Activated CD8-positive, alpha-beta memory T cell treated with anti-CD3 and anti-CD28 coated beads for 48 hours (primary cell): ENCODE results near the gene SH3RF3.
A peak's percentile ranks its signal among the peaks of the same experiment; 100 is the strongest.

Experiments used
- DNase-seq, 3 experiments: peaks; one replicate each; pipeline ENCODE4 v3.0.0-alpha.2; 2020; ENCODE audit warnings: low read depth in 2 of 3, low spot score in 2 of 3

Gene SH3RF3

DNA sequence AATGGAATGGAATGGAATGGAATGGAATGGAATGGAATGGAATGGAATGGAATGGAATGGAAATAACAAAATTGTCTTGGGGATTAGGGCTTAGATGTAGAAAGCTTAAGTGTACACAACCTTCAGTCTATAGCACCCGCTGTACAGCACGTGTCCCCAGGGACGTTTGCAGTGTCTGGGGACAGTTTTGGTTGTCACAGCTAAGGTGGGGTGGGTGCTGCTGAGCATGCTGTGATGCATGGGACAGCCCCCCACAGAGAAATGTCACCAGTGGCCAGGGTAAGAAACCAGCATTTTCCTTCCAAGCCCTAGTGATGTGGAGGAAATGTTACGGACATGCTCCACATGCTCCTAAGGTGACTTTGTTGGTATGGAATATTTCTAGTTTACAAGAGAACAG, 70.8 kb downstream of the SH3RF3 start:
- DNase-seq = no peak

DNA sequence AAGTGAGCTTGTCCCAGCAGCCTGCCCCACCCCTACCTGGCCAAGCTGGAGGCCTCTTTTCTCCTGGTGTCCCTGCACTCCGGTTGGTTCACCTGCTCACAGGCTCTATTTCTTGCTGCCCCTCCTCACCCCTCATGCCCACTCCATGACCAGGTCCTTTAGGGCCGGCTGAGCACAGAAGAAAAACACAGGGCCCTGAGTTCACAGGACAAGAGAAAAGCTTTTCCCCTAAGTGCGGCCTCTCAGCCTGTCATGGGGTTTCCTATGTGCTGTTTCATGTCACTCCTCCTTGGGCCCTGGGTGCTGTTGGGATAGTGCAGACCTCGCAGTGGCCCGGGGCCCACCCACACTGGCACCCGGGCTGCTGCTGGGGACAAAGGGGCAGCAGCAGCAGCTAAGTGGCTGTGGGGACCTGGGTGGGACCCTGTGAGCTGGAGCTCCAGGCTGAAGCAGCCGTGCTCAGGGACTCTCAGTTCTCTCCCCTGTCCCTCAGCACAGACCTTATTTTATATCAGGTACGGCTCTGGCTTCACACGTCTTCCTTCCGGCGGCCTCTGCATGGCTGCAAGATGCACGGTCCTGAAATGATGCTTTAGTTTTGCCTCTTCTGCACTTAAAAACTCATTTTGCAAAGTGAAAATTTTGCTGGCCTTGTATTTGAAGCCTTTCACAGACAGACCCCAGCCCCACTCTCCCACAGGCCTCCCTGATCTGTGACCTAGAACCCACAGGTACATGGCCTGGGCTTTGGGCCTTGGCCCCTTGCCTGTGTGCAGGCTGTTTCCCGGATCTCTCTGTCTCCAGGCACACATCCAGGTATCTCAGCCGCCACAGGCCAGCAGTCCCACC, 71.8 kb downstream of the SH3RF3 start:
- DNase-seq = no peak

DNA sequence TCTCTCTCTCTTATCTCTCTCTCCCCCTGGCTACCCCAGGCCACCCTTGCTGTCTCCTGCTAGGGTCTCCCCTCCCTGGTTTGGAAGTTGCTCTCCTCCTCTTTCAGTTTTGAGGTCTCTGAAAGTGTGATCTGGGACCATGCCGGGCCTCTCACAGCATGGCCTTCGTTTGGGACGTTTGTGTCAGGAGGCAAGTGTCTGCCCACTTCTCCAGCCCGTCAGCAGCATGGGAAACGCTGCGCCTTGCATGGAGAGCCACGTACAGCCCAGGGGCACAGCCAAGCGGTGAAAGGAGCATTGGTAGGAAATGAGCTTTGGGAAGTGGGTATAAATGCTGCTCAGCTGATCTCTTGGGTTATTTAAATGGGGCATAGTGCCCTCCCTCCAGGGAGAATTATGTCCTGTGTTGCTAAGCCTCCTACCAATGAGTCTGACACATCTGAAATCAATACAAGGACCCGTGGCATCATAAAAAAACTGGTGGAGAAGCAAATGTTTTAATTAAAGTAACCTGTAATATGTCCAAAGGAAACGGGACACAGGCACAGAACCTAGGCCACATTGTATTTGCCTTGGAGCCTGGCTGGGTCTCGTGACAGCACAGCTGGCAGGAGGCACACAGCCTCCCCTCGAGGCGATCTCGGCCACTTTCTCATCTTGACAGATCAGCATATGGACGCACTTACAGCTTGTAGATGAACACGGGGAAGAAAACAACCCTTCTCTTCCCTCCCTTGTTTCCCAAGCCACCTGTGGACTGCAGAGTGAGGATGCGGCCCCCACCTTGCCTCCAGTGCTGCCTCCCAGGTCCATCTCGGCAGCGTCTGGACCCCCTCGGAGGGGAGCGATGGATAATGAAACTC, 72.7 kb downstream of the SH3RF3 start:
- DNase-seq = no peak

DNA sequence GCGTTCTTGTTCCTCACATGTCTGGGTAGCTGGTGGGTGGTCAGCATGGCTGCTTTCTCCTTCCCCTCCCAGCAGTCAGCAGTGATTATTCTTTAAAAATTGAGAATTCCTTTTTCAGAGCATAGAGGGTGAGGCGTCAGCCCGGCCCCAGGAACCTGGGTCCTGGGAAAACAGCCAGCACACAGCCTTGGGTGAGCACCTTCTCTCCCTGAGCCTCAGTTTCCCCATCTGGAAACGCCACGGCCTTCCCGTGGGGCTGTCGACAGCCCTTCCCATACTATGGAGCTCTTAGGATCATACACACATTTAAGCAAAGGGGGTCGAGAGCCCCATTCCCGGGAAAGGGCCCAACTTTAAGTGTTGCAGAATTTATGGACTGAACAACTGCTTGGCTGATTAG, 73.5 kb downstream of the SH3RF3 start:
- DNase-seq = no peak

DNA sequence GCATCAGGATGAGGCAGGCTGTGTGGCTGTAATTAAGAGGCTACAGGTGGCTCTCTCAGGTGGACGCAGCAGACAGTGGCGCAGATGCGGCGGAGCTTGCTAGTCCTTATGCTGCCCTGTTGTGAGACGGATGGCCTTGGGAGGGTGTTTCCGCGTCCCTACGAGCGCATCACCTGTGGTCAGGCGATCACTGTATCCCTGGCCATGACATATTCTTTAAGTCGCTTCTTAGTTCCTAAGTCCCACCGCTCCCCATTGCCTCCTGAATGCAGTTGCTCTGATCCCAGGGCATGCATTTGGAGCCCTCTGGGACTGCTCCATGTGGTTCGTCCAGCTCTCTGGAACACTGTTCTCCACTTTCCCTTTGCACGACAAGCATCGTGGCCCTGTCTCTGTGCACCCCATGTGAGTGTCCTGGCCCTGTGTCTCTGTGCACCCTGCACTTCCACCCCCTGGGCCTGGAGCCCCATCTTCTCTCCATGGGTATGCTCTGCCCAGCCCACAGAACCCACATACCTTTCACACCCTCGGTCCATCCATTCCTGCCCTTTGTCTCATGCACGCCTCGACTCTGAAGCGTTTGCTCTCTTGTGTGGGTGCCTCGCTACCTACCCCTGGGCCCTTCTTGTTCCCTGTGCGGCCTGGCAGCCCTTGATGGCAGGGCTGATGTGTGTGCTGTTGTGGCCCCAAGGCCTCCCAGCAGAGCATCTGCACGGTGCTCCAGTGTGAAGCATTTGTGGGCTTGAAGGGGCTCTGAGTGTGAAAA, 74.4 kb downstream of the SH3RF3 start:
- DNase-seq = no peak

DNA sequence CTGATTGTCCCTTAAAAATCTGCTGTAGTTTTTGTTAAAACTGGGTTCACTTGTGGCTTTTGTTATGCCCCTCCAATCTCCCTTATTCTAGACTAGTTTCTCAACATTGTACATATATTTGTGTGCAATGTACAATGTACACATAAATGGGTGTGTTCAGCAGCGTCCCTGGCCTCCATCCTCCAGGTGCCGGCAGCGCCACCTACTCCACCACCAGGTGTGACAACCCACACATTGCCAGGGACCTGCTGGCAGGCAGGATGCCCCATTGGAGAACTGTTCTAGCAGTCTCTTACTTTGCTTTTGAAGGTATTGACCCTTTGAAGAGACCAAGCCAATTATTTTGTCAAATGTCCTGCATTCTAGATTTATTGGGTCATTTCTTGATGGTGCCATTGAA, 75.4 kb downstream of the SH3RF3 start:
- DNase-seq = no peak

DNA sequence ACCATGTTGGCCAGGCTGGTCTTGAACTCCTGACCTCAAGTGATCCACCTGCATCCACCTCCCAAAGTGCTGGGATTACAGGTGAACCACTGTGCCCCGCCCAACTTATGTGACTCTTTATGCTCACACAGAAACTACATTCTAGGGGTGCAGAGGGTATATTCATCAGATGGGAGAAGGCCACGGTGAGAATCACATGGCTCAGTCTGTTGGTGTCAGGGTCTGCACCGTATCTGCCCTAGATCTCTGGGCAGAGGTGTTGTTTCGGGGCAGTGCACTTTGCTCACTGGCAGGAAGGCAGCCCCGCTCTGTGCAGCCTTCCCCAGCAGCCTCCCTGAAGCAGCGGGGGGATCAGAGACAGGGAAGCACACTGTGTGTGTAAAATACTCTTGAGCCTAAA, 76.4 kb downstream of the SH3RF3 start:
- no peak for DNase-seq

DNA sequence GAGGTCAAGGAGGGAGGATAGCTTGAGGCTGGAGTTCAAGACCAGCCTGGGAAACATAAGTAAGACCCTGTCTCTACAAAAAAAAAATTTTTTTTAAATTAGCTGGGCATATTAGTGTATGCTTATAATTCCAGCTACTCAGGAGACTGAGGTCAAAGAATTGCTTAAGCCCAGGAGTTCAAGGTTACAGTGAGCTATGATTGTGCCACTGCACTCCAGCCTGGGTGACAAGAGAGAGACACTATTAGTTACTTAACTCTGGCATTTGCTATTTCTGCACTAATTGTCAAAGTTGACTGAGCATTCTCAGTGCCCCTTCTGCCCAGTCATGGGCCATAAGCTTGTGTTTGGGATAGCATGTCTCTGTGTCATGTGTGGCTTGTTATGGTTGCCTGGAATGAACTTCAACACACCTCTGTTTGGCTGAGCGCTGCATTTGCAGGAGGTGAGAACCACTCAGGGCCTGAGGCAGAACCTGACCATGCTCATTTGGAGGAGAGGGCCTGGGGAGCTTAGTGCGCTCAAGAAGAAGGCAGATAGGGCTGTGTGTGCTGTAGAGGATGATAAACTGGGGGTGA, 77.7 kb downstream of the SH3RF3 start:
- DNase-seq = no peak

DNA sequence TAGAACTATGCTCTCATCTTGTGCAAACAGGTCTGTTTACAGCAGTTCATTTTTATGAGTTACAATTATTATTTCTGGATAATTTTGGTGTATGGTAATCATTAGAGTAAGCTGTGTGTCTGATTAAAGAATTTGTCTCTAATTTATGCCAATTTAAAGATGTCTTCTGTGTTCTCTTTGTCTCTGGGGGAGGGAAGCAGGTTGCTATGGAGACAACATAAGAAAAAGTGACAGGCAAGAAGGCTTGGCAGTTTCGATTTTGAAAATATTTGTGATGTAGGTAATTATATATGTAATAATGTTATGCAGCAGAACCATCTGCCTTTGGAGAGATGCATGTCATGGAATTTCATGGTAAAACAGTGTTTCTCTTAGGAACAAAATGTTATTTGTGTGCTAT, 78.2 kb downstream of the SH3RF3 start:
- no peak for DNase-seq

DNA sequence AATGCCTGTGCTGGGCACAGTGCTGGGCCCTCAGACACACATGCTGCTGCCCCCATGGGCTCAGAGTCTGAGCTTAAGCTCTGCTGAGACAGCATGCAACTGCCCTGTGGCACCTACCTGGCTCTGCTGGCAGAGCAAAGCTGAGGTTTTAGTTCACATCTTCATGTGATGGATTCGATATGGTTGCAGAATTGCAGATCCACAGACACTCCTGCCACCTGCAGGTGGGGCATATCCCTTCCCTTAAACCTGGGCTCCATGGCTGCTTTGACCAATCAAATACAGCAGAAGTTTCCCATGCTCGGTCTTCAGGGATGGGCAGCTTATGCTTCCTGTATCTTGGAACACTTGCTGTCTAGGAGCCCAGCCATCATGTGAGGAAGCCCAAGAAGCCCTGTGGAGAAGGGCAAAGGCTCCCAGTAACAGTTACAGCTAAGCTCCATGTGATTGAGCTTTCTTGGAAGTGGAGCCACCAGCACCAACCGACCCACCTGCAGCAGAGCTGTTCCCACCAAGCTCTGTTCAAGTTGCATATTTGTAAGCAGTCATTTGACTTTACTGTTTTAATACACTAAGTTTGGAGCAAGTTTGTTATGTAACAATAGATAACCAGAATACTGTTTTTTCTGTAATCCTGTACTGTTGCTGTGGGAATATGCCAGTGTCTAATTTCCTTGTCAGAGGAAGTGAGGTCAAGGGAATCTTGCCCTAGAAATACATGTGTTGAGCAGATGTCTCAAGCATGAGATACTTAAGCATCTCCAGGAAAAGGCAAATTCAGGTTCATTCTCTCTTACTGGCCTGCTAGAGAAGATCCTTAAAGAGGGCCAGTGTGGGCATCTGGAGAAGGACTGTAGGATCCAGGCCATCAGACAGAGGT, 79.3 kb downstream of the SH3RF3 start:
- DNase-seq = no peak

DNA sequence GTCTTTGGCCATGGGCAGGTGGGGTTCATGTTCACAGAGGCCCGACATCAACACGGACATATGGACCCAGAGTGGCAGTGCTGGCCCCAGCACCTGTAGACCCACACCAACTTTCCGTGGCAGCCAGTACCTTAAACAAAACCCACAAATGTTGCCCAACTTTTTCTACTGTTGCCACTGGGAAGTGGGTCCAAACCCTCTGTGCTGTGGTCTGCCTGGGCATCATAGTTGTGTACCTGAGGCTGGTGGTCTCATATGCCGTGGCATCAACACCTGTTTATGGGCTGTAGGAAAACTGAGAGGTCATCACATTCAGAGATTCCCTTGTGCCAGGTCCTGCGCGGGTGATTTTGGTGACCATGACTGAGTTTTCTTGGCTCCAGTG, 79.9 kb downstream of the SH3RF3 start:
- no peak for DNase-seq

DNA sequence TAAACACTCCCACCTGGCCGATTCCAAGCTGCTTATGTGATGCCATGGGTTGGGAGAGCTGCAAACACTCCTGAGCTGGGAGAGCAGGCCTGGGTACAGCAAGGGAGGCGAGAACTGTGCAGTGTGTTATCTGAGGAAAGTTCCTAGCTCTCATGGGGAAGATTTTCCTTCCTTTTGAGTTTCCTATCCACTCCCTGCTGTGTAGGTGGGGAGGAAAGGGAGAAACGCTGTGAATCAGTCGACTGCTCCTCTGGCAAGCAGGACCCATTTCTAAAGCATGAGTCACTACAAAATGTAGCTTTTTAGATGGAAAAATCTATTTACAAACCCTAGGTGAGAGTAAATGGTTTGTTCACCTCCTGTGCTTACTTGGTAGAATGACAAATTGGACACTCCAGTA, 80.4 kb downstream of the SH3RF3 start:
- no peak for DNase-seq

DNA sequence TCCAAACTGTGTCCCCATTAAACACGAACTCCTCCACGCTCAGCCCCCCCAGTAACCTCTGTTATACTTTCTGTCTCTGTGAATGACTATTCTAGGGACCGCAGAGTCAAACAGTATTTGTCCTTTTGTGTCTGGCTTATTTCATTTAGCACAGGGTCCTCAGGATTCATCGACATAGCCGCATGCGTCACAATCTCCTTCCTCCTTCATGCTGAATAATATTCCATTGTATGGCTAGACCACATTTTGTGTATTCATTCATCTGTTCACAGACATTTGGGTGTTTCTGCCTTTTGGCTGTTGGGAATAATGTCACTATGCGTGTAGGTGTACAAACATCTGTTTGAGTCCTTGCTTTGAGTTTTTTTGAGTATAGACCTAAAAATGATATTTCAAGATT, 80.9 kb downstream of the SH3RF3 start:
- no peak for DNase-seq

DNA sequence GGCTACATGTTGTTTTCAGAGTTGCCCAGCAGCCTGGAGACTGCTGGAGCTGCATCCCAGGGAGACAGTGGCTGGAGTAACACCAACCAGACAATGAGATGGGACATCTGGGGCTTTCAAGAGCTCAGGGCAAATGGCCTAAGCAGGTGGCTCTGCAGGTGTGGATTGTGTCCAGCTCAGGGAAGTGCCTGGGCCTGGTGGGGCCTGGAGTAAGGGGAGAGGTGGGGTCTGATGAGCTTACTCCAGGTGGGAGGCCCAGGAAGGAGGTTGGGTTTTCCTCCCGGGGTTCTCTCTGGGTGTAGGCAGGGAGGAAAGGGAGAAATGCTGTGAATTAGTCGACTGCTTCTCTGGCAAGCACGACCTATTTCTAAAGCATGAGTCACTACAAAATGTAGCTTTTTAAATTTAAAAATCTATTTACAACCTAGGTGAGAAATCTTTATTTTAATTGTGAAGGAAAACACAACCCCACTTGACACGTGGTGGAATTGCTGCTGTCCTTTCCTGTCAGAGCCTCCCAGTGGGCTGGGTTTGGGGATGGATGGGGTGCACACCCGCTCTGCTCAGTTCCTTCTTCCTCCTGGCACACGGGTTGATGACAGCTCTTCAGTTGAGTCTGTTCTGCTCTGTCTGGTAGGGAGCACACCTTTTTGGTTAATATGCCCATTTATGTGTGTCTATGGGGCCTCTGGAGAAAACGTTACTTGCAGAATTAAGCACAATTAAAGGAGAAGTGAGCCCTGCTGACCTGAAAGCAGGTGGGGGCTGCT, 81.6 kb downstream of the SH3RF3 start:
- no peak for DNase-seq

DNA sequence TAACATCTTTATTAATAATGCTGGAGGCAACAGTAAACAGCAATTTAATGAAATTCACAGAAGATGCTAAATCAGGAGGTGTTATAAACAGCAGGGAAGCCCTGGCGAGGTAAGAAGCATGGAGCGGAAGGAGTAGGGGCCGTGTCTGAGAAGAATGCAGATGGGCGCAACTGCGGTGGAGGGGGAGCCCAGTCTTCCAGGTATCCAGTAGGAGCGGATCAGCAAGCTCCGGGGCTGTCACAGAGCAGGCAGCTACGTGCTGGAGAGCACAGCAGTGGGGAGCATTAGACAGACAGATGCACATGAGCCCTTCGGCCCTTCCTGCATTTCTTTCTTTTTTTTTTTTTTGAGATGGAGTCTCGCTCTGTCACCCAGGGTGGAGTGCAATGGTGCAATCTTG, 82.3 kb downstream of the SH3RF3 start:
- DNase-seq = no peak

DNA sequence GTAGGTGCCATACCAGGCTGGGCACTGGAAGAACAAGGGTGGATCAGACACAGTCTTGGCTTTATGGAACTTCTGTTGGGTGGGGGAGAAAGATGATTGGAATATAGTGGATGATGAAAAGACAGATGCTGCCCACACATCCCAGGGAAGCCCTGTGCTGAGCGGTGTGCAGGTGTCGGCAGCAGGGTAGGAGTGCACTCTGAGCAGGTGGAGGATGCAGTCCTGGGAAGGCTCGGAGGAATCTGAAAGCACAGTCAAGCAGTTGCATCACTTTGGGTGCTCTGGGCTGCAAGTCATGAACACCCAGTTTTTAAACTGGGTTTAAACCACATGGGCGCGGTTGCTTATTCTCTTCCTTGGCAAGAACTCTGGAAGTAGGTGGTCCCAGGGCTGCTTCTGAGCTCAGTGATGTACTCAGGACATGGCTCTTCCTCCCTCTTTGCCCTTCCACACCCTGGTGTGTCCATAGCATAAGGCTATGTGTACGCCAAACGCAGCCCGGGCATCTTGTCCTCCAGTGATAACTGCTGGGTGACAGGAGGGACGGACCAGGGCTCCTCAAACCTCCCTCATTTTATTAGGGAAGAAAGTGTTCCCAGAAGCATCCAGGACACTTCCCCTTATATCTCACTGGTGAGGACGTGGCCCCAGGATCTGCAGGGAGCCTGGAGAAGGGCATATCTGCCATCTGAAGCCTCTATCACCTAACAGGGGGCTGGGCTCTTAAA, 84.0 kb downstream of the SH3RF3 start:
- DNase-seq = no peak

DNA sequence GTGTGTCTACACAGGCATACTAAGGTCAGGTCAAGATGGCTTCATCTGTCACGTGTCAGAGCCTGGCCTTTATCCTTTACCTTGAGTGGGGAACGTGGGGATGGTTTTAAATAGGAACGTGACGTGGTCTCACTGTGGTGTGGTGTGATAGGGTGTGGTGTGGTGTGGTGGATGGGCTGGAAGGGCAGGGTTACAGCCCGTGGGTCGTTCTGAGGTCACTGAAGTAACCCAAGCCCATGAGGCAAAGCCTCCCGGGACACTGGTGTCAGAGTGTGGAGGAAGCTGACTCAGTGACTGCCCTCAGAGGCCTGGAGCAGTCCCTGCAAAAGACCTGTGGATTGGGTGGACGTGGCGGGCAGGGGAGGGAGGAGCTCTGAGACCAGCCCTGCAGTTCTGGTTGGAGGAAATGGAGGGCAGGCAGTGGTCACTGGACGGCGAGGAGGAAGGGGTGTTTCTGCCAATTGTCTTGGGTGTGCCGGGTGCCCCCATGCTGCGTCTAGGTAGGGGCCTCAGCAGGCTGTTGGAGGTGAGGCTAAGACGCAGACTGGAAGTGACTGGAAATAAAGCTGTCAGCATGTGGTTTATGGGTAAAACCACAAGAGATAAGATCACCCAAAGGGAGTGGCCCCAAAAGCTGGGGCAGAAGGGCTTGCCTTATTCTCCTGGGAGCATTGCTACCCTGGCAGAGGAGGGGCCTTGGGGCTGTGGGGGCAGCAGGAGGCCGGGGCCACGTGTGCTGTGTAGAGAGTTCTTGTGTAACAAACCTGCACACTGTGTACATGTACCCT, 84.8 kb downstream of the SH3RF3 start:
- DNase-seq = peak; percentile 54 to 57 (median 55)
